Measurements from ENCODE around the gene SALL2.

GRCh38 chr14:21498540-21499526 lies 27.3 kb downstream of the SALL2 start:
- peak; percentile 33 for TF ChIP-seq CTCF (IDR thresholded peaks at IDR 0.05; ENCODE audit: insufficient read depth, low read length, poor library complexity, severe bottlenecking)
- no peak for TF ChIP-seq EZH2phosphoT487 (conservative IDR thresholded peaks at IDR 0.05; ENCODE audit: low read length)

All from SU-DHL-6 (cell line).